Adrenal gland (tissue), 12 donors: Measurements from ENCODE around the gene UBE2E2. TPM values are rescaled to one million over a fixed set of nuclear protein-coding genes. Genes with fewer than 3 reads are reported as not detected.

ENCODE experiments used
- DNase-seq, 7 donors: peaks; one replicate each; pipeline ENCODE4 v3.0.0-alpha.2; 2019 to 2020
- H3K27ac ChIP-seq, 5 donors: fragments of 200-600 bp; sonication (generic) in 4 of 5; 1 replicate in 3 of 5; 2 replicates in 2 of 5; pipeline versions ENCODE4 v1.5.1 to v1.8.0; 2016 to 2020; ENCODE audit warnings: mild to moderate bottlenecking in 1 of 5
- H3K27me3 ChIP-seq: fragments of 200-600 bp; 2 replicates; pipeline ENCODE4 v1.8.0; 2021
- H3K36me3 ChIP-seq, 2 donors: fragments of 200-600 bp; replicated peaks in 1 of 2; 1 replicate in 1 of 2; 2 replicates in 1 of 2; pipeline versions ENCODE4 v1.5.1 to v1.8.0; 2018 to 2022
- H3K4me1 ChIP-seq, 2 donors: fragments of 200-600 bp; replicated peaks in 1 of 2; 1 replicate in 1 of 2; 2 replicates in 1 of 2; pipeline versions ENCODE4 v1.5.1 to v1.8.0; 2018 to 2021
- H3K4me3 ChIP-seq, 4 donors: fragments of 200-600 bp; sonication (generic) in 3 of 4; one replicate each; pipeline ENCODE4 v1.5.1; 2016 to 2018
- H3K9me3 ChIP-seq, 3 donors: fragments of 200-600 bp; sonication (generic) in 1 of 3; replicated peaks in 1 of 3; 1 replicate in 2 of 3; 2 replicates in 1 of 3; pipeline versions ENCODE4 v1.5.1 to v1.8.0; 2016 to 2021
- CTCF ChIP-seq, 6 experiments: fragments of 450-650 bp in 4 of 6; fragments of 200-600 bp in 2 of 6; sonication (generic) in 1 of 6; IDR thresholded peaks; 1 replicate in 5 of 6; 2 replicates in 1 of 6; pipeline versions ENCODE4 v1.5.1 to v1.8.0; 2016 to 2021; ENCODE audit warnings: antibody characterized with exemption in 6 of 6, mild to moderate bottlenecking in 2 of 6, moderate library complexity in 1 of 6
- POLR2A ChIP-seq, 2 donors: fragments of 450-650 bp; IDR thresholded peaks; one replicate each; pipeline ENCODE4 v1.6.1; 2017; ENCODE audit warnings: antibody characterized with exemption in 2 of 2, mild to moderate bottlenecking in 2 of 2, moderate library complexity in 1 of 2
- WGBS, 4 donors: extraction: QIAGEN DNeasy Blood & Tissue Kit in 2 of 4; methylation state at CpG; one replicate each; pipeline versions ENCODE4 v1.1.5 to v1.1.7; 2013 to 2017; 5-methylcytosine and 5-hydroxymethylcytosine counted together
- intact Hi-C, 2 donors: fragments of 100-400 bp; cut with DNase I; formaldehyde crosslinking; loops; one replicate each; pipeline versions ENCODE4 v1.14.1 to v1.15.0; 2022 to 2023
- polyA plus RNA-seq, 3 donors: library from polyadenylated mRNA; stranded (reverse); fragments of 200-250 nt in 2 of 3; fragments of 350-450 nt in 1 of 3; fragmentation: Illumina TruSeq in 1 of 3; extraction: RNeasy Lipid Tissue Mini Kit (QIAGEN cat#74804) in 1 of 3; gene quantifications; one replicate each; pipeline ENCODE4 v1.2.3, GENCODE V29; 2013 to 2014
- total RNA-seq, 9 donors: library from RNA; depleted of rRNA in 4 of 9; stranded (reverse); fragments of >200 nt in 4 of 9; fragments of 120-200 nt in 1 of 9; fragmentation: NEBNext Ultra II Directional in 1 of 9; extraction: Animal tissue kit (Norgen Biotek cat#: 25700) in 1 of 9; gene quantifications; one replicate each; pipeline versions ENCODE4 v1.1.0 to v1.2.4, GENCODE V29; 2013 to 2023
- donor health status: healthy with polysubstance abuse.
- donor health status: Bipolar disorder and iron deficiency.
- donor health status: DM: yes; HTN: yes; CAD: no.
- donor health status: DM: no; HTN: no; CAD: no.
- donor health status: DM: no; HTN: no; CAD: no.
- donor health status: DM: yes; HTN: yes; CAD: no.

The UBE2E2 gene
- total and polyA plus RNA-seq, 12 donors: 9.3 to 29.6 (median 20.7) TPM

GRCh38 chr3:23485922-23486321 lies 282.8 kb downstream of the UBE2E2 start:
- intact Hi-C loops: no loop called here
- no peak overlapping the region for H3K27ac ChIP-seq
- H3K4me3 ChIP-seq: no peak overlapping the region
- no peaks in the 10 kb centered on the region for H3K4me1 ChIP-seq
- H3K9me3 ChIP-seq: no peaks in the 10 kb centered on the region
- no peaks in the 10 kb centered on the region for H3K36me3 ChIP-seq
- 89 to 97% (median 96%) methylated on average over 4 to 6 of the region's 6 CpGs for WGBS, 4 donors
- H3K27me3 ChIP-seq: no peaks in the 10 kb centered on the region
- TF ChIP-seq POLR2A (IDR thresholded peaks at IDR 0.05) (no peak), CTCF (IDR thresholded peaks at IDR 0.05) (no peak)
- DNase-seq: no peak

- DNase-seq: no peak
- no peaks in the 10 kb centered on the region for H3K9me3 ChIP-seq
- no peaks in the 10 kb centered on the region for H3K27me3 ChIP-seq
- H3K27ac ChIP-seq: no peak overlapping the region
- H3K4me1 ChIP-seq: no peaks in the 10 kb centered on the region
- intact Hi-C loops: no loop called here
- WGBS, 4 donors: 93 to 100% (median 95%) methylated on average over 3 to 9 of the region's 9 CpGs
- H3K4me3 ChIP-seq: no peak overlapping the region
- TF ChIP-seq POLR2A (IDR thresholded peaks at IDR 0.05): no peak
- no peak for TF ChIP-seq CTCF (IDR thresholded peaks at IDR 0.05)
- no peaks in the 10 kb centered on the region for H3K36me3 ChIP-seq
Observed at GRCh38 chr3:23487015-23487414, 283.9 kb downstream of the UBE2E2 start.

GRCh38 chr3:23488618-23489017 lies 285.5 kb downstream of the UBE2E2 start:
- TF ChIP-seq CTCF (IDR thresholded peaks at IDR 0.05) (no peak), POLR2A (IDR thresholded peaks at IDR 0.05) (no peak)
- peaks cover 0 to 6% of the 10 kb centered on the region in 2 donors for H3K4me1 ChIP-seq
- no peak for DNase-seq
- no peak overlapping the region for H3K4me3 ChIP-seq
- H3K27me3 ChIP-seq: no peaks in the 10 kb centered on the region
- intact Hi-C loops: no loop called here
- WGBS, 4 donors: 72 to 85% (median 81%) methylated on average over 3 of the region's 3 CpGs
- H3K9me3 ChIP-seq: no peaks in the 10 kb centered on the region
- H3K27ac ChIP-seq: no peak overlapping the region
- H3K36me3 ChIP-seq: no peaks in the 10 kb centered on the region

- no peaks in the 10 kb centered on the region for H3K27me3 ChIP-seq
- H3K9me3 ChIP-seq: no peaks in the 10 kb centered on the region
- peaks cover 0 to 14% of the 10 kb centered on the region in 2 donors for H3K4me1 ChIP-seq
- intact Hi-C loops: no loop called here
- no peaks in the 10 kb centered on the region for H3K36me3 ChIP-seq
- no peak for DNase-seq
- H3K4me3 ChIP-seq: no peak overlapping the region
- no peak for TF ChIP-seq POLR2A (IDR thresholded peaks at IDR 0.05)
- no peak for TF ChIP-seq CTCF (IDR thresholded peaks at IDR 0.05)
- 89 to 96% (median 94%) methylated on average over 7 of the region's 7 CpGs for WGBS, 4 donors
- H3K27ac ChIP-seq: no peak overlapping the region
Observed at GRCh38 chr3:23489300-23490158, 286.4 kb downstream of the UBE2E2 start.
